Stimulated activated CD4-positive, alpha-beta T cell treated with anti-CD3 and anti-CD28 coated beads, Interleukin-12 subunit alpha, Interleukin-12 subunit beta, amount 100 ng/mL, for 48 hours (primary cell): ENCODE data around the gene C20orf204.

Source experiments
- DNase-seq, 3 donors: peaks; one replicate each; pipeline ENCODE4 v3.0.0-alpha.2; 2020; ENCODE audit warnings: low read depth in 2 of 3, low spot score in 1 of 3

The C20orf204 gene

DNA sequence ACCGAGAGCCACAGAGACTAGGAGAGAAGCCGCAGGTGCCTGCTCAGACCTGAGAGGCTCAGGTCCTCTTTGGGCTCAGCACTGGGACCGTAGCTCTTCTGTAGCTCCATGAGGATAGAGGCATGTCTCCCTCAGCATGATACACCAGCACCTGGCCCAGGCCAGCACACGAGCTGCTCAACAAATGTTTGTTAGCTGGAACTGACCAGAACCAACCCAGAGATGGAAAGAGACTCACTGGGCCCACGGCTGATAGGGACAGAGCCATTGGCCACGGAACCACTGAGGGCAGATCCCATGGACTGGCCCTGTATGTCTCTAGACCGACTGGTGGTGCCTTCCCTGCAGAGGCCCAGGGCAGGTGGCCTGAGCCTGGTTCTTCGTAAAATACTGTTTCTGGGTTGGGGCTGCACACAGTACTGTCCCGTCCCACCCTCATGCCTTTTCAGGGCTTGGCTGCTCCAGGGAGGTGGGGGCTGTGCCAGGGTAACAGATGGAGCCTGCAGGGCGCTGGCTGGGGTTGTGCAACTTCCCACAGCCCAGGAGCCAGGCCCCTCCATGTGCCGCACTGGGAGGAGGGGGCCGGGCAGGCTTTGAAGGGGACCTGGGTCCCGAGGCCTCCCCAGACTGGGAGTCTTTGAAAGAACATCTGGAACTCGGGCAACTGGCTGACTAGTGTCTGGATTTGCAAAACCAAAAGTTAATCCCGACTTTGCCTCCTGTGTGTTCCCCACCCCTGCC, 5.2 kb downstream of the C20orf204 start:
- DNase-seq: no peak

DNA sequence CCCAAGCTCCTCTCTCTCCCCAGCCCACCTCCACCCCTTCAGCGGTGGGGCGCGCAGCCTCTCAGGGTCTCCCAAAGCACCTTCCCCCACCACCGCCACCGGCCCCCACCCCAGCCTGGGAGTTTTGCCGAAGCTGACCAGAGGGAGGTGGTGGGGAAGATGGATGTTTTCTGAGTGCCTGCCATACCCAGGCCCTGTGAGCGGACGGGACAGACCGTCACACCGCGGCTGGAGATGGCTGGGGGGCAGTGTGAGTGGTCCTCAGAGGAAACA, 5.7 kb downstream of the C20orf204 start:
- no peak for DNase-seq

DNA sequence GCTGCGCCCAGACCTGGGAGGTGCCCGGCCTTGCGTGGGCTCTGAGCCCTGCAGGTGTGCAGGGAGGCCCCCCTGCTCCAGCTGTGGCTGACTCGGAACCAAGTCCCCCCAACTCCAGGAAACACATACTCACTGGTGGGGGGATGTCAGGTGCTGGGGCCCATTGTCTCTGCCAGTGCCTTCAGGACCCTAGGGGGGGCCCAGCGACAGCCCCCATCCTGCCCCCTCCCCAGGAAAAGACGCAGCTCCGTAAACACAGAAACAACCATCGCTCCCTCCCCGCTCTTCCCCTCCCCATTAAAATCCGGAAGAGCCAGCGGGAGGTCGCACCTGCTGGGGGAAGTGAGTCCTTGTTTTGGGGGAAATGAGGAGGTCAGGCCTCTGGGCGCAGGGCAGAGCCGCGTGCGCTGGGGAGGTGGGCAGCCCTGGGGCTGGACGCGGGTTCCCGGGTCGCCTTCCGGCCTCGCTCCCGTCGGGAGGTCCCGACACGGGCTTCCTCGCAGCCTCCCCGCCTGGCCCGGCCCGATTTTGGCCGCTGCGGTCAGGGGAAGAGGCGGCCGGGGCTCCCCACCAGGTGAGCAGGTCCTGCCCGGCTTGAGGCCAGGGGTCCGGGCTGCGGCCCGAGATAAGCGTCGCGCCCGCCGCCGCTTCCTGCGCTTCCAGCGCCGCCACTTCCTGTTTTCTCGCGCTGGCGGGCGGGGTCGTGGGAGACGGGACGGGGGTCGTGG, 6.2 kb downstream of the C20orf204 start:
- DNase-seq: no peak

DNA sequence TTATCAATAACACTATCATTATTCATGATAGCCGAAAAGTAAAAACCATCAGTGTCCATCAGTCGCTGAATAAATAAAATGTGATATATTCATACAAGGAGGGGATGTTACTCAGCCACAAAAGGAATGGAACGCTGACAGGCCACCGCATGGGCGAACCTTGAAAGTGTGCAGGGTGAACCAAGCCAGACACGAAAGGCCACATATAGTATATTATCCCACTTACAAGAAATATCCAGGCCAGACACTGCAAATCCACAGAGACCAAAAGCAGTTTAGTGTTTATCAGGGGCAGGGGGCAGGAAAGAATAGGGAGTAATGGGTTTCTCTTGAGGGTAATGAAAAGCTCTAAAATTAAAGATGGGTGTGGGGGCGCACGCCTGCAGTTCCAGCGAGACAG, 7.8 kb downstream of the C20orf204 start:
- DNase-seq: no peak

DNA sequence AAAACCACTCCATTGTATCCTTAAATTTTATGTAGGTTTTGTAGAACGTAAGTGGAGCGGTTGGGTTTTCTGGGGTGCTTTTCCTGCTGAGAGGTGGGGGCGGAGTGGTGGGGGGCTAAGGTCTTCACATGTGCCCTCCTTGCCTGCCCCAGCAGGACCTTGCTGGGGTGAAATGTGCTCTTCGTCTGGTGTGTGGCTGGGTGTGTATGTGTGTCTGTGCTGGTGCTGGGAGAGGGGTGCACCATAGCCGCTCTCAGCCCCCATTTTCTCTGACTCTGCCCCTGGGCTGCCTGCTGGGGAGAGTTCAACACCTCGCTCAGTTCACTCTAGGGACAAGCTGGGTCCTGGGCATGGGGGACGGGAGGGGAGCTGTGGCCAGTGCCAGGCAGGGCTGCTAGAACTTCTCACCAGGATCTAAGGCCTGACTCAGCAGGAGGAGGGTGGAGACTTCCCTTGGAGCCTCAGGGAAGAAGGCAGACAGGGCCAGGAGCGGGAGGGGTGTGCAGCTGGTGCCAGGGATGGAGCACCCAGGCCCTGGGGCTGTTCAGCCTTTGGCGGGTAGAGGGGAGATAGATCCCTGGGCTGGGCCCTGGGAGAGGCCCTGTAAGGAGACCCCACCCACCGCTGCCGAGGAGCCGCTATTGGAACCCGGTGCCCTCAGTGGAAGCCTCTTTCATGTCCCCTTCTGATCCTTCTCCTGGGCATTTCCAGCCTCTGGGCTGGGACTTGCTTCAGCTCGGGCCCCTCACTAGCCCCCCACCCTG, 8.7 kb downstream of the C20orf204 start:
- DNase-seq: no peak

DNA sequence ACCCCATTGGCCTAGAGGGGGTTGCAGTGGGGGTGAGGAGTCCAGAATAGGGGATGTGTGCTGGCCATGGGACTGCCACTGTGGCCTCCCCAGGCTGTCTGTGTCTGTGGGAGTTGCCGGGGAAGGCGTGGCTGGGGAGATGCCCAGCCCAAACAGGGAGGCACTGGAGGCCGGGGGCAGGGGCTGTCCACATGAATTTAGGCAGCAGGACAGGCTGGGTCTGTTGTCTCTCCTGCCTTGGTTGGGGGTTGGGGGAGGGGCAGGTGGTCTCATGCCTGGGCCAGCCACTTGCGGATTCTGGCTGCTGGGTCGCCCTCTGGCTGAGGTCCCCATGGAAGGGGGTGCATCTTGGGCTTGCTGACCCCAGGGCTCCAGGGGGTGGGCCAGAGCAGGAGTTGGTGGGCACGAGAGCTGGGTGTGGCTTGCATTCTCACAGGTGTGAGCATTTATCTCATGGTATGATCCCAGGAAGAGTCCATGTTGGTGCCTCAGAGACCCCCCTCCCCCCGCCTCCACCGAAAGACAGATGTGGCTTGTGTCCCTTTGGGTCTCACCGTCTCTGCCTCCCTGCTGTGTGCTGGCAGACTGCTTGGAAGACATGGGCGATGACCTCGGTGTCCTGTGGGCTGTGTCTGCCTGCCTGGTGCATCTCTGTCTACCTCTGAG, 9.5 kb downstream of the C20orf204 start:
- DNase-seq: no peak

DNA sequence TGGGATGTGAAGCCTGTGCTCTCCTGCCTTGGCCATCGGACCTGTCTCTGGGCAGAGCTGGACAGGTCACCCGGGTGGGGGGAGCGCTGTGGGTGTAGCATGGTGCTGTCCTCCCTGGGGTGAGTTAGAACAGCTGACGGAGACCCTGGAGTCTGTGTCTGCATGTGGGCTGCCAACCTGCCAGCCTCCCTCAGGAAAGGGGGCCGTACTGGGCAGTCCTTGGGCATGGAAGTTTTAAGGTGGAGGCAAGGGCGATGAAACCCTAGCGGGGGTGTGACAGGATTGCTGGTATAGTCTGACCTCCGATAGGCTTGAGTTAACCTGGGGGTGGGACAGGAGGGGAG, 11.0 kb downstream of the C20orf204 start:
- DNase-seq: no peak

DNA sequence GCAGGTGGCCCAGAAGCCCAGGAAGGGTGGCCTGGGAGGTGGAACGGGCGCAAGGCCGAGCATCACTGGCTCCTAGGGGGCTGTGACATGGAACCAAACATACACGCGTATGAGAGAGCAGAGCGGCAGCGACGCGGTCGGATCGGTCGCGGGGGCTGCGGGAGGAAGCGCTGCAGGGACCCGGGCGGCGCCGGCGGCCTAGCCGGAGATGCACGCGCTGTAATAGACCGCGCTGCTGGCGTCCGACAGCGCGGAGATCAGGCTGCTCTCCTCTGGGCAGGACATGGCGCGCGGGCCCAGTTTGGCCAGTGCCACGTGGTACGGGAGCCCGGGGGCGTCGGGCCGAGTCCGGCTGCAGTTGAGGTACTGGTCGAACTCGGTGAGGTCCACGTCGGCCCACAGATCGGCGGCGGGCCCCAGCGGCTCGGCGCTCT, 12.0 kb downstream of the C20orf204 start:
- no peak for DNase-seq

DNA sequence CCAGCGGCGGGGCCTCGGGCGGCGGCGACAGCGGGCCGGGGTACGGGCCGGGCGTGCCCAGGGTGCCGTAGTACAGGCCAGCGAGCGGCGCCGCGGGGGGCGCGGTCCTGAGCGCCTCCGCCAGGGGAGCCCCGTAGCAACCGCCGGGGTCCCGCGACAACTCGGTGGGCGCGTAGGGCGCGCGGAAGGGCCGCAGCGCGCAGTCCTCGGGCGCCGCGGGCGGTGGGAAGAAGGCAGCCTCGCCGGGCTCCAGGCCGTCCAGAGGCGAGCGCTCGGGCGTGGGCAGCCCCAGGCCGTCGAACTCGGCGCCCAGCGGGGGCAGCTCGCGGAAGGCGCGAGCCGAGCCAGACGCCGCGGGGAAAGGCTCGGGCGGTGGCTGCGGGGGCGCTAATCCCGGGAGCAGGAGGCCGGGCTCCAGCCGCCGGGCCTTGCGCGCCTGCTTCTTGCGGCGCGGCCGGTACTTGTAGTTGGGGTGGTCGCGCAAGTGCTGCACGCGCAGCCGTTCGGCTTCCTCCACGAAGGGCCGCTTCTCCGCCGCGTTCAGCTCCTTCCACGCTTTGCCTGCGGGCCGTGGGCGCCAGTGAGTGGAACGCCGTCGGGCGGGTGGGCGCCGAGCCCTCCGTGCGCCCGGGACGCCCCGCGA, 12.5 kb downstream of the C20orf204 start:
- DNase-seq: no peak

DNA sequence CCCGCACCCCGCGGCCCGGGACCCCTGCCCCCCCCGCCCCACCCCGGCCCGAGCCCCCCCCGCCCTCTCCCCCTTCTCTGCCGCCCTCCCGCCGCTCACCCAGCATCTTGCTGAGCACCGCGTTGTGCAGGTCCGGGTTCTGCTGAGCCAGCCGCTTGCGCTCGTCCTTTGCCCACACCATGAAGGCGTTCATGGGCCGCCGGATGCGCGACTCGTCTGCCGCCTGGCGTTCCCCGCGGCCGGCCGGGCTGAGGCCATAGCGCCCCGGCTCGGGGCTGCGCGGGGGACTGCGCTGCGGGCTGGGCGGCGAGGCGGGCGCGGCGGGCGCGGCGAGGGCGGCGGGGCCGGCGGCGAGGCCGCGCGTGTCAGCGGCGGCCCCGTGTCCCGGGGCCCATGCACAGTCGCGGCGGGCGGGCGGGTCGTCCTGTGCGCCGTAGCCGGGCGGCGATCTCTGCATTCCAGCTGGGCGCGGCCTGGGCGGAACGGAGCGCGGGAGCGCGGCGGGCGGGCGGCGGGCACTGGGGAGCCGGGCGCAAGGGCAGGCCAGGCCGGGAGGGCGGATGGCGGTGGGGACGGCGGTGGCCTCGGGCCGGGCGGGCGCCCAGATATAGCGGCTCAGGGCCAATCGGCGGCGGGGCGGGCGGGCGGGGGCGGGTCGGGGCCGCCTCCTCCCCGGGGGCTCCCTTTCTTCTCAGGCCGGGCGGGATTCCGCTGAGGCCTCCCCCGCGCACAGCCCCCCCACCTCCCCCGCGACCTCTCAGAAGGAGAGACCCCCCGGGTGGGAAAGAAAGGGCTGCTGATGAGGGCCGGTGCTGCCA, 13.3 kb downstream of the C20orf204 start, which contains the start of gene SOX18:
Gene SOX18 (minus strand): TSS at position 580 of the 818 bp plus-strand sequence. CDS start 123 bp downstream, at position 457.
- no peak for DNase-seq

DNA sequence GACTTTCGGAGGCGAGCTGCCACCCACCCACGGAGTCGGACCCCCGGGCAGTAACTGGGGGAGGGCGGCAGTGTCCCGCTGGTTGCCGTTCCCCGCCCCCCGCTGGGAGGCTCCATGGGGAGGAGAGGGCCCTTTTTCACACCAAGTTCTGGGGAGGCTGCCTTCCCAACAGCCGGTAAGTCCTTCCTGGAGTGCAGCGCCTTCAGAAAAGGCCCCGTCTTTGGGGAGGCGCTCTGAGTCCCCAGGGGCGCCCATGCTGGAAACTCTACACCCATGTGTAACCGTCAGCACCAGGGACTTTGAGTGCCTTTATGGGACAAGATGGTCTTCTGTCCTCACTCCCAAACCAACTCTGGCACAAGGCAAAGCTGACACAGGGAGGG, 13.9 kb downstream of the C20orf204 start:
- no peak for DNase-seq

DNA sequence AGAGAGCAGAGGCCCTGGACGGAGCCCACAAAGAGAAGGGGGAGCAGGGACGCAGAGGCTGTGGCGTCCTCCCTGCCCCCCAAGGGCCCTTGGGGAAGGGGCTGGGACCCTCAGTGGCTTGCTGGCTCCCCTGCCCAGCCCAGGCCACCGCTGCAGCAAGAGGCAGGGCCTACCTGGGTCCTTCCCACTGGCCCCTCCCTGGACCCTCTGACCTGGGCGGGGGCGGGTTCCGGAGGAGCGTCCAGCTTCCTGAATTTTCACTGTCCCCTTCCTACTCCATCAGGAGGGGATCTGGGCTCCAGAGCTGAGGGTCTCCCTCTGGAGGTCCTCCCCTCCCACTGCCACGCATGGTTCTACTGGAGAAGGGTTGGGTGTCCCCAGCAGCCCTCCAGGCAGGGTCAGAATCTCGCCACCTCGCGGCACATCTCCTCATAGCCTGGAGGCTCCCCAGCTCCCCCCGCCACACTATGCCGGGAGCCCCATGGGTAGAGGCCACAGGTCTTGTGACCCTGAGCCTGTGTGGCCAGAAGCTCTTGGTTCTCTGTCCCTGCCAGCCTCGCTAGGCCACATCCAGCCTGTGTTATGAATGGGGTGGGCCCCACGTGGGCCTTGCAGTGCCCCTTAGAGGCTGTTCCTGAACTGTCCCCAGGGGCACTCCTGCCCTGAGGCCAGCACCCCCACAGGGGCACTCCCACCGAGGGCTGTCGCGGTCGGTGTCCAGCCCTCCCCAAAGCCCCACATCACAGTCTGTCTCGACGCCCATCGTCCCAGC, 14.5 kb downstream of the C20orf204 start:
- no peak for DNase-seq

DNA sequence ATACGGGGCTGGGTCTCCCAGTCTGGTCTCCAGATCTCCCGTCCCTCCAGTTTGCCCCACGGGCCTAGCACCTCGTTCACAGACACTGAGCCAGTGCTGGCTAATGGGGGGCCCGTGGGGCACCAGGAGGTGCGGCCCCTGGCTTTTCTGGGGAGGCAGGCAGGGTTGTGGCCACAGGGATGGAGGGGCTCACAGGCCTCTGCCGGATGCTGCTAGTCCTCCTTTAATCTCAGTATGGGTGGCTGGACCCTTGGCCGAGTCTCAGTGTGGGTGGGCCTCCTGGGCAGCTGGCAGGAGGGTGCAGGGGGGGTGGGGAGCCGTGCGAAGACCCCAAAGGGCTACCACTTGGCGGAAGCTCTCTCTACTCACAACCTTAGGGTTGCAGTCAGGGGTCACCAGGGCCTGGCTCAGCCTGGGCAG, 15.1 kb downstream of the C20orf204 start:
- DNase-seq: no peak

DNA sequence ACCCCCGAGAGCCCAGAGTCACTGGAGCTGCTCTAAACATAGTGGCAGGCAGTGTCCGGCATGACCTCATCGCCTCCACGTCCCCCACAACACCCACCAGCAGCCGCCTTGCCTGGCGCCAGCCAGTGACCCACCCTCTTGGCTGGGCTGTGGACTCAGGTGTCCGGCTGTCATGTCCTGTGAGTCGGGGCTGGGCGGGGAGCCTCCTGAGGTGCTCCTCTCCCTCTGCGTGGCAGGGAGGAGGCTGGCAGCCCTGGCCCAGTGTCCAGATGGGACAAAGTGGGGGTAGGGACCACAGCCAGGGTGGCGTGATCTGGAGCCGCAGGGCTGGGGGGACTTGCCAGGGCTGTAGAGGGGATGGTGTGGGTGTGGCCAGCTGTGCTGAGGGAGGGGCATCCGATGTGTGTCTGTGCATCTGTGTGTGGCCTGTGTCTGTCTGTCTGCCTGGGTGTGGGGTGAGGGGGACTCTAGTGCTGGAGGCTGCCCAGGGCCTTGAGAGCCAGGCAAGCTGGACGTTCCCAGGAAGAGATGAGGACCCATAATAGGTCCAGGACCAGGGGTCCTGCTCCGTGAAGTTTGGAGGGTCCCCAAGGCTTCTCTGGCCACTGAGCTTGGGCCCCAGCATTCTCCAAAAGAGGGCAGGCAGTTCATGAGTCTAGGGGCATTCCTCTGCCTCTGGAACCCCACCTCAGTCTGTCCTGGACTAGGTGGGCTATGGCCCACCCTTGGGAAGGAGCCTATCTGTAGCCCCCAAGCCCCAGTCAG, 15.8 kb downstream of the C20orf204 start:
- no peak for DNase-seq

DNA sequence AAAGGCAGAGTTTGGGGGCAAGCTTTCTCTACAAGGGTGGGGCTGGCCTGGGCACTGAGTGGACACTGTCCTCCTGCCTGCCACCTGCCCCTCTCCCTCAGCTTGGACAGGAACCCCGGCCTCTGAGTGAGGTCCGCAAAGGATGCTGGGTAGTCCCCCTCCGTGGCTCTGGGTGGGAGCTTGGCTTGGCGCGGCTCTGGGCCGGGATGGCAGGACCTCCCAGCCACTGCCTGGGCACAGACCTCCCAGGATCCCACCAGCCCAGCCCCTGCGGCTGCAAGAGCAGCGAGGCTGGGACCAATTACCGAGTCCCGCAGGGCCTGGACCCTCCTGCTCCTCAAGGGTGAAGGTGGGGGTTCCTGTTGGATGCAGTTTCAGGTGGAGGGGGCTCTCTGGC, 16.3 kb downstream of the C20orf204 start:
- DNase-seq: no peak

DNA sequence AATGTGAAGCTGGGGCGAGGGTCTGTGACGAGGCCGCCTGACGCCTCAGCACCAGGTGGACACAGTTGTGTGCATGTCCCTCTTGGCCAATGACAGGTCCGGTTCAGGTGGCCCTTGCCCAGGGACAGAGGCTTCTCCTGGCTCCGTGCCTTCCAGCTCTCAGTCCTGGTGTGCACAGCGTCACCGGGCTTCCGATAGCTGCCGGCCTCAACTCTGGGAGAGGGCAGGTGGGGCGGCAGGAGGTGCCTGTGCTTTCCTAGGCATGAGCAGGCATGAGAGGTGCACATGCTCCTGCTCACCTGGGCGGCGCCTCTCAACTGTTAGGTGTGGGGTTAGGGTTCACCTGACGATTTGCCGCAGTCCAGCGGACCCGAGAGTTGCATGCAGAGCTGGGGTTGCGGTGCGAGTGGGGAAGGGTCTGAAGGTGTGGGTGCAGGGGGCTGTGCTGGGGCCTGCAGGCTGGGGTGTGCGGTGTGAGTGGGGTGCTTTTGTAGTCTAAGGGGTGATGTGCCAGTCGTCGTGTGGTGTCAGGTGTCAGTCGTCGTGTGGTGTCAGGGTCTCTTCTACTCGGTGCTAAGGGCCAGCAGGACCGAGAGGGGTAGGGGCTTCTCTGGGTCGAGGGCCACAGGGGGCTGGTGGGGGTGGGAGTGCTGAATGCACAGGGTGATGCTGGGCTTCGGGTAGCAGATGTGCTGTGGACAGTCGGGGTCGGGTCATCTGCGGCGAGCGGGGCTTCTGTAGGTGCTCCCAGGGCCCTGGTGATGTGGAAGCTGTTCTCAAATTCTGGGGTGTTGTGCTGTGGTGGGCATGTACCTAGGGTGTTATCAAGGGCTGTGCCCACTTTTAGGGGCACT, 17.2 kb downstream of the C20orf204 start:
- DNase-seq: no peak

DNA sequence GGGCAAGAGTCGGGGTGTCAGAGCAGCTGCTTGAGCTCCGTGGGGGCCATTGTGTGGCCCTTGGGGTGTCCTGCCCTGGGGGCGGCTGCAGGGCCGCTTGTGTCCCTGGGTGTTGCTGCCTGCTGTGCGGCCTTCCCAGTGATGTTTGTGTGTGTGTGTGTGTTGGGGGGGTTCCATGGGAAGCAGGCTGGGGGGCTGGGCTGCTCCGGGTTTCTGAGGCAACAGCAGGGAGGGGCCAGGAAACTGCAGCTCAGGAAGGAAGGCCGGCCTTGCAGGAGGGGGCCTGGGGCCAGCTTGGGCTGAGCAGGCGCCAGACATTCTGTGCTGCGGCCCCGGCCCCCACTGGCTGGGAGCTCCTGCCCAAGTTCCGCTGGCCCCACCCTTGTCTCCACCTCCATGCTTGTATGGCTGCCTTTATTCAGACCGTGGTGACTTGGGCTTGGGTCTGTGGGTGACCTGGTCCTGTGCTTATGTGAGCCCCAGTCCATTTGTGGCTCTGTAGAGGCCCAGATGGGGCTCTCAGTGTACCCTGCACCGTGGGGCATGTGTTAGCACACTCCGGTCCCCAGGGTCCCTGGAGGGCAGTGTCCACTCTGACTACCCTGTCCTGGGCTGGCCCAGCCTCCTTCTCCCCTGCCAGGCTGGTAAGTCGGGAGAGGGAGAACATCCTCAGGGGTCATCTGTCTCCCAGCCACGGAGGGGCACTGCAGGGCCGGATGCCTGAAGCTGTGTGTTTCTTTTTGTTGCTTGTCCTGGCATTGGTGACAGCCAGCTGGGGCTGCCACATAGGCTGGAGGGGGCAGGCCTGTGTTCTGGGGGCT, 18.1 kb downstream of the C20orf204 start:
- DNase-seq: no peak
